SK-N-SH treated with all-trans-retinoic acid at 6 μM for 48 hours (cell line): ENCODE results near the gene GPR27.

Experiments used
- ATAC-seq: fragments of 200-7000 bp; cut with Tn5 transposase; 3 replicates; pipeline ENCODE4 v1.9.1; 2020; ENCODE audit warnings: mild to moderate bottlenecking, moderate library complexity
- ARNTL ChIP-seq: fragments of 450-650 bp; formaldehyde crosslinking; IDR thresholded peaks from 2 replicates; pipeline ENCODE4 v1.5.0; 2020; ENCODE audit warnings: low read depth, mild to moderate bottlenecking, moderate library complexity, borderline replicate concordance
- BACH2 ChIP-seq: fragments of 250-450 bp; sonication (Bioruptor Pico); IDR thresholded peaks from 2 replicates; pipeline ENCODE4 v1.9.0; 2021; ENCODE audit warnings: mild to moderate bottlenecking, borderline replicate concordance
- CSDC2 ChIP-seq: fragments of 250-450 bp; sonication (Bioruptor Pico); IDR thresholded peaks from 2 replicates; pipeline ENCODE4 v1.5.0; 2020; ENCODE audit warnings: mild to moderate bottlenecking, moderate library complexity
- ESRRG ChIP-seq: fragments of 250-450 bp; sonication (Bioruptor Pico); IDR thresholded peaks from 2 replicates; pipeline ENCODE4 v1.6.1; 2021; ENCODE audit warnings: mild to moderate bottlenecking
- GLIS3 ChIP-seq: fragments of 250-450 bp; sonication (Bioruptor Pico); IDR thresholded peaks from 2 replicates; pipeline ENCODE4 v1.5.0; 2020; ENCODE audit warnings: mild to moderate bottlenecking, moderate library complexity
- OSR1 ChIP-seq: fragments of 250-450 bp; sonication (Bioruptor Pico); IDR thresholded peaks from 2 replicates; pipeline ENCODE4 v1.8.0; 2022; ENCODE audit warnings: moderate library complexity, mild to moderate bottlenecking, inconsistent platforms
- POU6F1 ChIP-seq: fragments of 250-450 bp; sonication (Bioruptor Pico); IDR thresholded peaks from 2 replicates; pipeline ENCODE4 v1.8.0; 2021; ENCODE audit warnings: low read depth, mild to moderate bottlenecking, moderate library complexity, borderline replicate concordance
- PPARA ChIP-seq: fragments of 250-450 bp; sonication (Bioruptor Pico); IDR thresholded peaks from 2 replicates; pipeline ENCODE4 v1.5.0; 2020; ENCODE audit warnings: mild to moderate bottlenecking, borderline replicate concordance
- RARB ChIP-seq: fragments of 250-450 bp; sonication (Bioruptor Pico); IDR thresholded peaks from 2 replicates; pipeline ENCODE4 v1.8.0; 2021; ENCODE audit warnings: mild to moderate bottlenecking, moderate library complexity
- SNAI2 ChIP-seq: fragments of 250-450 bp; sonication (Bioruptor Pico); IDR thresholded peaks from 2 replicates; pipeline ENCODE4 v1.5.0; 2020; ENCODE audit warnings: mild to moderate bottlenecking, moderate library complexity
- TCF4 ChIP-seq: fragments of 250-450 bp; sonication (Bioruptor Pico); IDR thresholded peaks from 2 replicates; pipeline ENCODE4 v1.8.0; 2021; ENCODE audit warnings: mild to moderate bottlenecking, moderate library complexity, borderline replicate concordance
- TOX ChIP-seq: fragments of 250-450 bp; sonication (Bioruptor Pico); IDR thresholded peaks from 2 replicates; pipeline ENCODE4 v1.8.0; 2021; ENCODE audit warnings: mild to moderate bottlenecking, moderate library complexity, borderline replicate concordance
- TSHZ2 ChIP-seq: fragments of 250-450 bp; sonication (Bioruptor Pico); IDR thresholded peaks from 2 replicates; pipeline ENCODE4 v1.5.0; 2020; ENCODE audit warnings: mild to moderate bottlenecking, moderate library complexity
- ZC3H10 ChIP-seq: fragments of 250-450 bp; sonication (Bioruptor Pico); IDR thresholded peaks from 2 replicates; pipeline ENCODE4 v1.5.1; 2021; ENCODE audit warnings: mild to moderate bottlenecking, moderate library complexity
- ZFP3 ChIP-seq: fragments of 250-450 bp; sonication (Bioruptor Pico); IDR thresholded peaks from 2 replicates; pipeline ENCODE4 v1.5.0; 2020; ENCODE audit warnings: mild to moderate bottlenecking, moderate library complexity
- ZFP30 ChIP-seq: fragments of 450-650 bp; formaldehyde crosslinking; IDR thresholded peaks from 2 replicates; pipeline ENCODE4 v1.5.0; 2022; ENCODE audit warnings: mild to moderate bottlenecking, moderate library complexity
- ZNF565 ChIP-seq: fragments of 450-650 bp; formaldehyde crosslinking; conservative IDR thresholded peaks from 2 replicates; pipeline ENCODE4 v1.5.0; 2020; ENCODE audit warnings: low read depth, mild to moderate bottlenecking, moderate library complexity
- ZNF70 ChIP-seq: fragments of 450-650 bp; formaldehyde crosslinking; IDR thresholded peaks from 2 replicates; pipeline ENCODE4 v1.5.0; 2020; ENCODE audit warnings: mild to moderate bottlenecking, moderate library complexity
- ZNF8 ChIP-seq: fragments of 450-650 bp; formaldehyde crosslinking; IDR thresholded peaks from 2 replicates; pipeline ENCODE4 v1.5.0; 2020; ENCODE audit warnings: mild to moderate bottlenecking, moderate library complexity
- TF ChIP-seq, protein P1 (sequence below): fragments of 250-450 bp; sonication (Bioruptor Pico); IDR thresholded peaks from 2 replicates; pipeline ENCODE4 v1.8.0; 2020; ENCODE audit warnings: mild to moderate bottlenecking, moderate library complexity, borderline replicate concordance
- TF ChIP-seq, protein P2 (sequence below): fragments of 250-450 bp; sonication (Bioruptor Pico); IDR thresholded peaks from 2 replicates; pipeline ENCODE4 v1.5.1; 2021; ENCODE audit warnings: mild to moderate bottlenecking, moderate library complexity

GPR27 gene

DNA sequence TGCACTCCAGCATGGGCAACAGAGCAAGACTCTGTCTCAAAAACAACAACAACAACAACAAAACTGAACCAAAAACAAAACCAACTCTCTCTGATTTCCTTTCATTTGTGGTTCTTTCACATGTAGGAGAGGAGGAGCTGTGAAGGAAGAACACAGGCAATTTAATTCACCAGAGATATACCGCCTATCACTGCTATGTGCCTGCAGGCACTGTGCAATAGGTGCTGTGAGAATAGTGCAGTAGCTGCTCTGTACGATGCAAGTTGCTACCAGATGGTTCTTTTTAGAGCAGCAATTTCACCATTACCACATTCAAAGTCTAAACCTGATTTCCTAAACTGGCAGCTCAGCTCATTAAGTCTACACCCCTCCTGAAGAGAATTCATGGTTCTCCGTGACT, 42.6 kb downstream of the GPR27 start:
- ATAC-seq: no peak
- no peak for TF ChIP-seq ZNF565
- no peak for TF ChIP-seq ZFP30 (CRISPR knock-in tag)
- no peak for TF ChIP-seq CSDC2 (CRISPR knock-in tag)
- no peak for TF ChIP-seq OSR1 (CRISPR knock-in tag)
- TF ChIP-seq TCF4 (CRISPR knock-in tag): no peak
- TF ChIP-seq SNAI2: no peak
- TF ChIP-seq GLIS3 (CRISPR knock-in tag): no peak
- TF ChIP-seq, protein P1, sequence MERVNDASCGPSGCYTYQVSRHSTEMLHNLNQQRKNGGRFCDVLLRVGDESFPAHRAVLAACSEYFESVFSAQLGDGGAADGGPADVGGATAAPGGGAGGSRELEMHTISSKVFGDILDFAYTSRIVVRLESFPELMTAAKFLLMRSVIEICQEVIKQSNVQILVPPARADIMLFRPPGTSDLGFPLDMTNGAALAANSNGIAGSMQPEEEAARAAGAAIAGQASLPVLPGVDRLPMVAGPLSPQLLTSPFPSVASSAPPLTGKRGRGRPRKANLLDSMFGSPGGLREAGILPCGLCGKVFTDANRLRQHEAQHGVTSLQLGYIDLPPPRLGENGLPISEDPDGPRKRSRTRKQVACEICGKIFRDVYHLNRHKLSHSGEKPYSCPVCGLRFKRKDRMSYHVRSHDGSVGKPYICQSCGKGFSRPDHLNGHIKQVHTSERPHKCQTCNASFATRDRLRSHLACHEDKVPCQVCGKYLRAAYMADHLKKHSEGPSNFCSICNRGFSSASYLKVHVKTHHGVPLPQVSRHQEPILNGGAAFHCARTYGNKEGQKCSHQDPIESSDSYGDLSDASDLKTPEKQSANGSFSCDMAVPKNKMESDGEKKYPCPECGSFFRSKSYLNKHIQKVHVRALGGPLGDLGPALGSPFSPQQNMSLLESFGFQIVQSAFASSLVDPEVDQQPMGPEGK (CRISPR knock-in tag): no peak
- no peak for TF ChIP-seq PPARA (CRISPR knock-in tag)
- no peak for TF ChIP-seq ESRRG (CRISPR knock-in tag)

DNA sequence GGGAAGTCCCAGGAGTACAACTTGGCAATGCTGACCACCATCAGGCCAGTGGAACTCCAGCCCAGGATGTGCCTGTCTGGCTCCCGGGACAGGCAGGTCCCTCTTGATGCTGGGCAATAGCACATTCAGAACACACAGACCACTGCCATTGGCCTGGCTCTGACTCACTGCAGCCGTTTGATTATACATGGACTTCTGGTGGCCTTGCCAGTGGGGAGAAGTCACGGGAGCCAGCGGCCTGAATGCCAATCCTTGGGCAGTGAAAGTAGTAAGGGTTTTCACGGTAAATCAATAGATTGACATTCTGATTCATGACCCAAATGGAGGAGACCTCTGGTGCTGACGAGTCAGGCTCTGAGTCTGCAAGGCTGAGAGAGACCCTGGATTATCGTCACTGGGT, 43.8 kb downstream of the GPR27 start:
- TF ChIP-seq POU6F1 (CRISPR knock-in tag): no peak
- TF ChIP-seq ZNF70 (CRISPR knock-in tag): no peak
- no peak for TF ChIP-seq CSDC2 (CRISPR knock-in tag)
- TF ChIP-seq TSHZ2 (CRISPR knock-in tag): no peak
- TF ChIP-seq ESRRG (CRISPR knock-in tag): no peak
- no peak for TF ChIP-seq ZNF565
- no peak for TF ChIP-seq OSR1 (CRISPR knock-in tag)
- no peak for TF ChIP-seq ZFP30 (CRISPR knock-in tag)
- TF ChIP-seq TOX (CRISPR knock-in tag): no peak
- TF ChIP-seq ZFP3 (CRISPR knock-in tag): no peak
- no peak for TF ChIP-seq ARNTL (CRISPR knock-in tag)
- TF ChIP-seq SNAI2: no peak
- TF ChIP-seq, protein P1 (CRISPR knock-in tag): no peak
- TF ChIP-seq, protein P2, sequence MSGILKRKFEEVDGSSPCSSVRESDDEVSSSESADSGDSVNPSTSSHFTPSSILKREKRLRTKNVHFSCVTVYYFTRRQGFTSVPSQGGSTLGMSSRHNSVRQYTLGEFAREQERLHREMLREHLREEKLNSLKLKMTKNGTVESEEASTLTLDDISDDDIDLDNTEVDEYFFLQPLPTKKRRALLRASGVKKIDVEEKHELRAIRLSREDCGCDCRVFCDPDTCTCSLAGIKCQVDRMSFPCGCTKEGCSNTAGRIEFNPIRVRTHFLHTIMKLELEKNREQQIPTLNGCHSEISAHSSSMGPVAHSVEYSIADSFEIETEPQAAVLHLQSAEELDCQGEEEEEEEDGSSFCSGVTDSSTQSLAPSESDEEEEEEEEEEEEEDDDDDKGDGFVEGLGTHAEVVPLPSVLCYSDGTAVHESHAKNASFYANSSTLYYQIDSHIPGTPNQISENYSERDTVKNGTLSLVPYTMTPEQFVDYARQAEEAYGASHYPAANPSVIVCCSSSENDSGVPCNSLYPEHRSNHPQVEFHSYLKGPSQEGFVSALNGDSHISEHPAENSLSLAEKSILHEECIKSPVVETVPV: no peak
- no peak for TF ChIP-seq TCF4 (CRISPR knock-in tag)
- TF ChIP-seq BACH2 (CRISPR knock-in tag): no peak
- no peak for TF ChIP-seq ZC3H10 (CRISPR knock-in tag)
- ATAC-seq: no peak

DNA sequence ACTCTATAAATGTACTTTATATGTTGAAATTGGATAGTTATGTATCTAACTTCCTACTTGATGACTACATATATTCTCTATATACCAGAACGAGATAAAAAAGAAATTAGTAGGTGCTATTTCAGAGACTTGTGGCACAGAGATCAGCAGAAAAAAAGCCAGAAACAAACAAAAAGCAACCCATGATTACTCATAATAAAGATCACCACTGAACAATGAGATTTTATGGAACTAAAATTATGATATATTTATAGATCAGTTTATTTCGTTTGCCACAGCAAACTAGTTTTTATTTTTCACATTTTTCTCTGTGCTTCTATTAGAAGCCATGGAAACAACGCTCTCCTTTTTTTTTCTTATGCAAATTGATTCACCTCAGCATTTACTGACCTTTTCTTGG, 46.4 kb downstream of the GPR27 start:
- TF ChIP-seq ZFP3 (CRISPR knock-in tag): no peak
- no peak for TF ChIP-seq RARB
- TF ChIP-seq, protein P2: no peak
- no peak for TF ChIP-seq ZNF8 (CRISPR knock-in tag)
- no peak for TF ChIP-seq GLIS3 (CRISPR knock-in tag)
- ATAC-seq: no peak
